Memory B cell (primary cell): ENCODE results near the gene SUMO3.

Experiments used
- ATAC-seq: fragments of 150-1000 bp; cut with Tn5 transposase; 2 replicates; pipeline ENCODE4 v1.10.0; 2021; ENCODE audit warnings: low read depth, mild to moderate bottlenecking, moderate library complexity
- DNase-seq, 2 donors: peaks; one replicate each; pipeline ENCODE4 v3.0.0; 2022; ENCODE audit warnings: low spot score in 2 of 2
- H3K27ac Mint-ChIP-seq: one replicate; pipeline ENCODE4 v1.8.0; 2022; ENCODE audit warnings: mild to moderate bottlenecking, moderate library complexity, mixed read lengths
- H3K27me3 Mint-ChIP-seq: one replicate; pipeline ENCODE4 v1.8.0; 2022; ENCODE audit warnings: mixed read lengths
- H3K36me3 Mint-ChIP-seq: one replicate; pipeline ENCODE4 v1.8.0; 2022; ENCODE audit warnings: mild to moderate bottlenecking, mixed read lengths
- H3K4me1 Mint-ChIP-seq: one replicate; pipeline ENCODE4 v1.8.0; 2022; ENCODE audit warnings: mixed read lengths
- H3K4me3 Mint-ChIP-seq: one replicate; pipeline ENCODE4 v1.8.0; 2022; ENCODE audit warnings: mild to moderate bottlenecking, moderate library complexity, mixed read lengths
- H3K9me3 Mint-ChIP-seq: one replicate; pipeline ENCODE4 v1.8.0; 2022; ENCODE audit warnings: mixed read lengths

SUMO3 gene

GRCh38 chr21:44817914-44818639, at the start of gene SUMO3:
Gene SUMO3, minus strand, starts transcription at chr21:44818062. Its CDS starts 94 bp downstream, at chr21:44817968.
- ATAC-seq (peak; percentile 75), DNase-seq (peak; percentile 95)
- H3K27me3 Mint-ChIP-seq = no peaks in the 10 kb centered on the region
- peak within 1 kb of the TSS; percentile 41 for H3K27ac Mint-ChIP-seq
- no peaks in the 10 kb centered on the region for H3K36me3 Mint-ChIP-seq
- peaks cover 6% of the 10 kb centered on the region for H3K4me1 Mint-ChIP-seq
- H3K4me3 Mint-ChIP-seq = peak within 1 kb of the TSS; percentile 68
- peaks cover 7% of the 10 kb centered on the region for H3K9me3 Mint-ChIP-seq

GRCh38 chr21:44867464-44867863, 49.6 kb upstream of the SUMO3 start:
- ATAC-seq (no peak), DNase-seq (no peak)
- H3K36me3 Mint-ChIP-seq = peaks cover 9% of the 10 kb centered on the region
- H3K4me1 Mint-ChIP-seq = peaks cover 53% of the 10 kb centered on the region
- H3K9me3 Mint-ChIP-seq = no peaks in the 10 kb centered on the region
- no peaks in the 10 kb centered on the region for H3K27me3 Mint-ChIP-seq
- no peak overlapping the region for H3K27ac Mint-ChIP-seq
- H3K4me3 Mint-ChIP-seq = no peak overlapping the region

- Mint-ChIP-seq H3K36me3 (peaks cover 9% of the 10 kb centered on the region), H3K27me3 (no peaks in the 10 kb centered on the region), H3K9me3 (no peaks in the 10 kb centered on the region), H3K4me3 (peak overlapping the region; percentile 4), H3K4me1 (peaks cover 47% of the 10 kb centered on the region), H3K27ac (no peak overlapping the region)
- DNase-seq (no peak), ATAC-seq (no peak)
Measured at GRCh38 chr21:44866780-44867179, 48.9 kb upstream of the SUMO3 start.

- Mint-ChIP-seq H3K27ac (no peak overlapping the region), H3K9me3 (no peaks in the 10 kb centered on the region), H3K4me1 (peaks cover 42% of the 10 kb centered on the region), H3K4me3 (peak overlapping the region; percentile 58), H3K36me3 (peaks cover 17% of the 10 kb centered on the region), H3K27me3 (no peaks in the 10 kb centered on the region)
- DNase-seq (peak; percentile 39 to 40), ATAC-seq (peak; percentile 99)
Measured at GRCh38 chr21:44865561-44866280, 47.9 kb upstream of the SUMO3 start.

GRCh38 chr21:44862869-44863685, 45.2 kb upstream of the SUMO3 start:
- H3K27me3 Mint-ChIP-seq = no peaks in the 10 kb centered on the region
- DNase-seq (no peak), ATAC-seq (no peak)
- peaks cover 31% of the 10 kb centered on the region for H3K4me1 Mint-ChIP-seq
- peaks cover 26% of the 10 kb centered on the region for H3K36me3 Mint-ChIP-seq
- no peak overlapping the region for H3K4me3 Mint-ChIP-seq
- no peaks in the 10 kb centered on the region for H3K9me3 Mint-ChIP-seq
- H3K27ac Mint-ChIP-seq = no peak overlapping the region

GRCh38 chr21:44858791-44859190, 40.9 kb upstream of the SUMO3 start:
- no peak for ATAC-seq
- H3K9me3 Mint-ChIP-seq = no peaks in the 10 kb centered on the region
- no peak overlapping the region for H3K27ac Mint-ChIP-seq
- H3K36me3 Mint-ChIP-seq = peaks cover 36% of the 10 kb centered on the region
- peaks cover 5% of the 10 kb centered on the region for H3K4me1 Mint-ChIP-seq
- DNase-seq = no peak
- no peaks in the 10 kb centered on the region for H3K27me3 Mint-ChIP-seq
- H3K4me3 Mint-ChIP-seq = no peak overlapping the region

- Mint-ChIP-seq H3K4me1 (peaks cover 2% of the 10 kb centered on the region), H3K36me3 (peaks cover 34% of the 10 kb centered on the region), H3K9me3 (no peaks in the 10 kb centered on the region), H3K4me3 (no peak overlapping the region), H3K27me3 (no peaks in the 10 kb centered on the region), H3K27ac (no peak overlapping the region)
- DNase-seq = no peak
- ATAC-seq = no peak
Measured at GRCh38 chr21:44858291-44858690, 40.4 kb upstream of the SUMO3 start.

- H3K4me1 Mint-ChIP-seq = peaks cover 2% of the 10 kb centered on the region
- H3K9me3 Mint-ChIP-seq = no peaks in the 10 kb centered on the region
- ATAC-seq (no peak), DNase-seq (no peak)
- H3K36me3 Mint-ChIP-seq = peaks cover 33% of the 10 kb centered on the region
- no peaks in the 10 kb centered on the region for H3K27me3 Mint-ChIP-seq
- no peak overlapping the region for H3K27ac Mint-ChIP-seq
- no peak overlapping the region for H3K4me3 Mint-ChIP-seq
Measured at GRCh38 chr21:44857127-44857892, 39.4 kb upstream of the SUMO3 start.

- Mint-ChIP-seq H3K27ac (no peak overlapping the region), H3K27me3 (no peaks in the 10 kb centered on the region), H3K36me3 (peaks cover 27% of the 10 kb centered on the region), H3K4me1 (no peaks in the 10 kb centered on the region), H3K4me3 (no peak overlapping the region), H3K9me3 (no peaks in the 10 kb centered on the region)
- no peak for ATAC-seq
- no peak for DNase-seq
Measured at GRCh38 chr21:44856131-44856530, 38.3 kb upstream of the SUMO3 start.

- no peak overlapping the region for H3K27ac Mint-ChIP-seq
- H3K9me3 Mint-ChIP-seq = no peaks in the 10 kb centered on the region
- H3K4me3 Mint-ChIP-seq = no peak overlapping the region
- H3K4me1 Mint-ChIP-seq = no peaks in the 10 kb centered on the region
- peaks cover 28% of the 10 kb centered on the region for H3K36me3 Mint-ChIP-seq
- no peak for DNase-seq
- no peak for ATAC-seq
- no peaks in the 10 kb centered on the region for H3K27me3 Mint-ChIP-seq
Measured at GRCh38 chr21:44855572-44855971, 37.7 kb upstream of the SUMO3 start.

- Mint-ChIP-seq H3K4me1 (no peaks in the 10 kb centered on the region), H3K9me3 (no peaks in the 10 kb centered on the region)
- no peak for ATAC-seq
Measured at GRCh38 chr21:44854664-44855446, 37.0 kb upstream of the SUMO3 start.

GRCh38 chr21:44854391-44854663, 36.5 kb upstream of the SUMO3 start:
- H3K4me1 Mint-ChIP-seq = no peaks in the 10 kb centered on the region
- ATAC-seq (no peak), DNase-seq (no peak)
- no peaks in the 10 kb centered on the region for H3K9me3 Mint-ChIP-seq
- H3K27ac Mint-ChIP-seq = no peak overlapping the region
- H3K27me3 Mint-ChIP-seq = no peaks in the 10 kb centered on the region
- H3K36me3 Mint-ChIP-seq = peaks cover 23% of the 10 kb centered on the region
- no peak overlapping the region for H3K4me3 Mint-ChIP-seq

More at GRCh38 chr21:44854664-44855446, 37.0 kb upstream of the SUMO3 start:
- DNase-seq = no peak
- Mint-ChIP-seq H3K36me3 (peaks cover 26% of the 10 kb centered on the region), H3K27ac (no peak overlapping the region), H3K4me3 (no peak overlapping the region), H3K27me3 (no peaks in the 10 kb centered on the region)
